Dermis microvascular lymphatic vessel endothelial cell (primary cell): ENCODE data around the gene LOX. TPM values are rescaled to one million over a fixed set of nuclear protein-coding genes. Genes with fewer than 3 reads are reported as not detected.

Experiments used
- DNase-seq, 2 donors: peaks; one replicate each; pipeline versions ENCODE4 v3.0.0 to v3.0.0-alpha.2; 2010; ENCODE audit warnings: low read depth in 2 of 2
- total RNA-seq: library from RNA; depleted of rRNA; stranded (reverse); fragments of >200 nt; gene quantifications from 2 replicates; pipeline ENCODE4 v1.2.1, GENCODE V29; 2014

The LOX gene
- total RNA-seq, 1 donor from 2014 or later: 52.9 TPM

- DNase-seq: peak in 1 of 2 donors; percentile 2
These were observed 23.8 kb downstream of the LOX start for GRCh38 chr5:122054266-122054665.

GRCh38 chr5:122053181-122054109 is 24.6 kb downstream of the LOX start:
- peak; percentile 80 to 95 for DNase-seq

GRCh38 chr5:122051569-122051968 is 26.5 kb downstream of the LOX start:
- no peak for DNase-seq

GRCh38 chr5:122050959-122051358 is 27.1 kb downstream of the LOX start:
- no peak for DNase-seq

- no peak for DNase-seq
These were observed 37.3 kb downstream of the LOX start for GRCh38 chr5:122040636-122041302.

- no peak for DNase-seq
These were observed 41.7 kb downstream of the LOX start for GRCh38 chr5:122036326-122036725.

- no peak for DNase-seq
These were observed 42.1 kb downstream of the LOX start for GRCh38 chr5:122035913-122036312.

GRCh38 chr5:122031836-122032235 is 46.2 kb downstream of the LOX start:
- no peak for DNase-seq

GRCh38 chr5:122030251-122030650 is 47.8 kb downstream of the LOX start:
- no peak for DNase-seq

GRCh38 chr5:122029818-122030217 is 48.2 kb downstream of the LOX start:
- no peak for DNase-seq

- no peak for DNase-seq
These were observed 55.1 kb downstream of the LOX start for GRCh38 chr5:122022966-122023365.

GRCh38 chr5:122019919-122020590 is 58.0 kb downstream of the LOX start:
- no peak for DNase-seq

GRCh38 chr5:122015471-122015870 is 62.6 kb downstream of the LOX start:
- no peak for DNase-seq

- DNase-seq: no peak
These were observed 63.7 kb downstream of the LOX start for GRCh38 chr5:122014236-122014935.

Other genes starting within 250 kb of the LOX start
- gene FTMT, start 226.4 kb downstream of the LOX start, total RNA-seq: not detected in 2 replicates
- gene SRFBP1, start 116.3 kb downstream of the LOX start, total RNA-seq: 12.8 and 14.8 TPM in 2 replicates
- gene ZNF474, start 51.3 kb upstream of the LOX start, total RNA-seq: under 0.01 and 0.25 TPM in 2 replicates
- gene SNCAIP, start 234.0 kb upstream of the LOX start, total RNA-seq: 12.8 and 50.6 TPM in 2 replicates